Measurements from ENCODE around the gene ACOT6.
"Not testable (repeated sequence)": the region's sequence is repeated elsewhere in the genome, so short reads cannot be mapped to it uniquely, and the experiment has no call there.

ACOT6 gene

DNA sequence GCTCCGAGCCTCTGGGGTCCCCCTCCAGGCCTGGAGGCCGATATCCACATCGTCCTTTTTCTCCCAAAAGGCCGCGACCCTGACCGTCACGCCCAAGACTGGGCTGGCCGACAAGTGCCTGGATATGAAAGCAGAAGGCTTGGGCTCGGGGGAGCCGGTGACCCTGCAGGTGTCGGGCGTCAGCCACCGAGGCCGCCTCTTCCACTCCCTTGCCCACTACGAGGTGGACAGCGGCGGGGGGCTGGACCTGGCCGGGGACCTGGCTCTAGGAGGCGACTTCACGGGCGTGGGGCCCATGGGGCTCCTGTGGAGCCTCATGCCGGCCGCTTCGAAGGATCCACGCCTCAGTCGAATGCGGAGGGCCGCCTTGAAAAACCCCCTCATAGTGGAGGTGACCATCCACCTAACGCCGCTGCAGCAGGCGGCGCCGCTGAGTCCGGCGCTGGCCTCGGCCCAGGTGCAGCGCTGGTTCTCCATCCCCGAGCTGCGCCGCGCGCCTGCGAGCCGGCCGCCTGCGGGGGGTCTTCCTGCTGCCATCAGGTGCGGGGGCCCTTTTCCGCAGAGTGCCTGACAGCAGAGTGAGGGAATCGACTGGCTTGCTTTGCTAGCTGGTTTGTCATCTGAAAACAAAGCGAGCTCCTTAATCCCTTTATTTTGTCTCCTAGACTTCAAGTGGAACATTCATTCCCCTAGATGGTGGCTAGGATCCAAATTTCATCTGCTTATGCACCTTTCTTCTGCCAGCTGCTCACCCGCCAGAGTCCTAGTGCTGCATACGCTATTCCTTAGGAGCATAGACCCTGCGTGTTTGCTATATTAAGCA lies 21.9 kb downstream of the ACOT6 start:
- Histone ChIP-seq H2AFZ (ENCODE audit: low read length) (peak overlapping the region; percentile 100), H2BK15ac (ENCODE audit: low read length) (peak overlapping the region; percentile 63), H2BK5ac (ENCODE audit: low read length) (no peak overlapping the region), H3K23ac (ENCODE audit: low read depth, low read length, poor library complexity) (peak overlapping the region; percentile 75), H3K4me3 (ENCODE audit: low read length in 2 of 2) (peak overlapping the region; percentile 52 to 80), H3K14ac (ENCODE audit: low read length) (peak overlapping the region; percentile 31), H3K4me1 (ENCODE audit: control insufficient read depth in 2 of 2, insufficient read depth in 1 of 2, low read depth in 1 of 2, low read length in 2 of 2) (peaks cover 6 to 11% of the 10 kb centered on the region in 2 donors), H3K18ac (ENCODE audit: low read length) (peak overlapping the region; percentile 97), H2AK5ac (ENCODE audit: low read depth, low read length) (peak overlapping the region; percentile 42), H3K27ac (replicated peaks; ENCODE audit: low read length) (no peak overlapping the region), H2BK120ac (ENCODE audit: low read depth, low read length) (no peak overlapping the region), H2BK12ac (ENCODE audit: low read length) (no peak overlapping the region), H3K79me1 (ENCODE audit: low read depth, low read length) (no peaks in the 10 kb centered on the region), H3K27me3 (ENCODE audit: control insufficient read depth in 3 of 3, insufficient read depth in 3 of 3, low read depth in 1 of 3, low read length in 3 of 3) (peaks cover 0 to 16% (median 13%) of the 10 kb centered on the region in 3 experiments), H3K4ac (ENCODE audit: low read length) (no peak overlapping the region), H3K9me3 (replicated peaks in 1 of 2; ENCODE audit: control insufficient read depth in 2 of 2, insufficient read depth in 1 of 2, low read depth in 1 of 2, low read length in 2 of 2) (no peaks in the 10 kb centered on the region), H3K9ac (ENCODE audit: low read depth, low read length, poor library complexity) (peak overlapping the region; percentile 85), H4K91ac (ENCODE audit: low read depth, low read length, poor library complexity) (no peak overlapping the region), H3K36me3 (replicated peaks in 1 of 2; ENCODE audit: control insufficient read depth in 2 of 2, insufficient read depth in 2 of 2, low read length in 2 of 2) (no peaks in the 10 kb centered on the region), H4K8ac (ENCODE audit: low read depth, low read length) (no peak overlapping the region), H3K4me2 (ENCODE audit: insufficient read depth, low read length, poor library complexity, severe bottlenecking) (peak overlapping the region; percentile 98)
- WGBS, 2 donors (ENCODE audit: extremely low coverage in 2 of 2, insufficient read length in 2 of 2, insufficient replicate concordance in 1 of 2) = no CpG with 5 or more reads among the region's 53 CpGs
- peak; percentile 45 for DNase-seq (ENCODE audit: low spot score)

DNA sequence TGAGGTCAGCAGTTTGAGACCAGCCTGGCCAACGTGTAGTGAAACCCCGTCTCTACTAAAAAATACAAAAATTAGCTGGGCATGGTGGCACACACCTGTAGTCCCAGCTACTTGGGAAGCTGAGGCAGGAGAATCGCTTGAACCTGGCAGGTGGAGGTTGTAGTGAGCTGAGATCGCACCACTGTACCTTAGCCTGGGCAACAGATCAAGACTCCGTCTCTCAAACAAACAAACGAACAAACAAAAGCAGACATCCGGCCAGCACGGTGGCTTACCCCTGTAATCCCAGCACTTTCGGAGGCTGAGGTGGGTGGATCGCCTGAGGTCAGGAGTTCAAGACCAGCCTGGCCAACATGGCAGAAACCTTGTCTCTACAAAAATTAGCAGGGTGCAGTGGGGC lies 24.0 kb downstream of the ACOT6 start:
- not testable (repeated sequence) for H4K8ac ChIP-seq (ENCODE audit: low read depth, low read length); H3K4me2 ChIP-seq (ENCODE audit: insufficient read depth, low read length, poor library complexity, severe bottlenecking); H3K9ac ChIP-seq (ENCODE audit: low read depth, low read length, poor library complexity); H3K4ac ChIP-seq (ENCODE audit: low read length); H3K4me3 ChIP-seq (ENCODE audit: low read length in 2 of 2); H2AFZ ChIP-seq (ENCODE audit: low read length); H3K14ac ChIP-seq (ENCODE audit: low read length); H3K23ac ChIP-seq (ENCODE audit: low read depth, low read length, poor library complexity); H2BK5ac ChIP-seq (ENCODE audit: low read length); H3K27ac ChIP-seq (replicated peaks; ENCODE audit: low read length); DNase-seq (ENCODE audit: low spot score); H3K79me1 ChIP-seq (ENCODE audit: low read depth, low read length); H2BK12ac ChIP-seq (ENCODE audit: low read length); H2BK120ac ChIP-seq (ENCODE audit: low read depth, low read length); H3K9me3 ChIP-seq (replicated peaks in 1 of 2; ENCODE audit: control insufficient read depth in 2 of 2, insufficient read depth in 1 of 2, low read depth in 1 of 2, low read length in 2 of 2); H4K91ac ChIP-seq (ENCODE audit: low read depth, low read length, poor library complexity); H3K18ac ChIP-seq (ENCODE audit: low read length); H2BK15ac ChIP-seq (ENCODE audit: low read length); H3K36me3 ChIP-seq (replicated peaks in 1 of 2; ENCODE audit: control insufficient read depth in 2 of 2, insufficient read depth in 2 of 2, low read length in 2 of 2); H2AK5ac ChIP-seq (ENCODE audit: low read depth, low read length)
- Histone ChIP-seq H3K27me3 (ENCODE audit: control insufficient read depth in 3 of 3, insufficient read depth in 3 of 3, low read depth in 1 of 3, low read length in 3 of 3) (peaks cover 0 to 16% (median 13%) of the 10 kb centered on the region in 3 experiments), H3K4me1 (ENCODE audit: control insufficient read depth in 2 of 2, insufficient read depth in 1 of 2, low read depth in 1 of 2, low read length in 2 of 2) (peaks cover 6 to 11% of the 10 kb centered on the region in 2 donors)
- WGBS, 2 donors (ENCODE audit: extremely low coverage in 2 of 2, insufficient read length in 2 of 2, insufficient replicate concordance in 1 of 2) = no CpG with 5 or more reads among the region's 10 CpGs

- H3K4me2 ChIP-seq (ENCODE audit: insufficient read depth, low read length, poor library complexity, severe bottlenecking) = no peak overlapping the region
- no peak overlapping the region for H3K14ac ChIP-seq (ENCODE audit: low read length)
- no peak overlapping the region for H2AFZ ChIP-seq (ENCODE audit: low read length)
- no peaks in the 10 kb centered on the region for H3K9me3 ChIP-seq (replicated peaks in 1 of 2; ENCODE audit: control insufficient read depth in 2 of 2, insufficient read depth in 1 of 2, low read depth in 1 of 2, low read length in 2 of 2)
- no CpG with 5 or more reads among the region's 5 CpGs for WGBS, 2 donors (ENCODE audit: extremely low coverage in 2 of 2, insufficient read length in 2 of 2, insufficient replicate concordance in 1 of 2)
- H2BK5ac ChIP-seq (ENCODE audit: low read length) = no peak overlapping the region
- DNase-seq (ENCODE audit: low spot score) = no peak
- H4K8ac ChIP-seq (ENCODE audit: low read depth, low read length) = no peak overlapping the region
- H3K4me1 ChIP-seq (ENCODE audit: control insufficient read depth in 2 of 2, insufficient read depth in 1 of 2, low read depth in 1 of 2, low read length in 2 of 2) = peaks cover 6 to 11% of the 10 kb centered on the region in 2 donors
- H3K27ac ChIP-seq (replicated peaks; ENCODE audit: low read length) = no peak overlapping the region
- H3K79me1 ChIP-seq (ENCODE audit: low read depth, low read length) = no peaks in the 10 kb centered on the region
- no peak overlapping the region for H2BK12ac ChIP-seq (ENCODE audit: low read length)
- H3K36me3 ChIP-seq (replicated peaks in 1 of 2; ENCODE audit: control insufficient read depth in 2 of 2, insufficient read depth in 2 of 2, low read length in 2 of 2) = no peaks in the 10 kb centered on the region
- no peak overlapping the region for H2AK5ac ChIP-seq (ENCODE audit: low read depth, low read length)
- no peak overlapping the region for H2BK120ac ChIP-seq (ENCODE audit: low read depth, low read length)
- H4K91ac ChIP-seq (ENCODE audit: low read depth, low read length, poor library complexity) = no peak overlapping the region
- no peak overlapping the region for H3K4me3 ChIP-seq (ENCODE audit: low read length in 2 of 2)
- no peak overlapping the region for H3K9ac ChIP-seq (ENCODE audit: low read depth, low read length, poor library complexity)
- H3K27me3 ChIP-seq (ENCODE audit: control insufficient read depth in 3 of 3, insufficient read depth in 3 of 3, low read depth in 1 of 3, low read length in 3 of 3) = peaks cover 0 to 16% (median 13%) of the 10 kb centered on the region in 3 experiments
- H3K23ac ChIP-seq (ENCODE audit: low read depth, low read length, poor library complexity) = no peak overlapping the region
- H3K18ac ChIP-seq (ENCODE audit: low read length) = no peak overlapping the region
- no peak overlapping the region for H3K4ac ChIP-seq (ENCODE audit: low read length)
- H2BK15ac ChIP-seq (ENCODE audit: low read length) = no peak overlapping the region
Observed at GRCh38 chr14:73637830-73638229, 25.5 kb downstream of the ACOT6 start.

DNA sequence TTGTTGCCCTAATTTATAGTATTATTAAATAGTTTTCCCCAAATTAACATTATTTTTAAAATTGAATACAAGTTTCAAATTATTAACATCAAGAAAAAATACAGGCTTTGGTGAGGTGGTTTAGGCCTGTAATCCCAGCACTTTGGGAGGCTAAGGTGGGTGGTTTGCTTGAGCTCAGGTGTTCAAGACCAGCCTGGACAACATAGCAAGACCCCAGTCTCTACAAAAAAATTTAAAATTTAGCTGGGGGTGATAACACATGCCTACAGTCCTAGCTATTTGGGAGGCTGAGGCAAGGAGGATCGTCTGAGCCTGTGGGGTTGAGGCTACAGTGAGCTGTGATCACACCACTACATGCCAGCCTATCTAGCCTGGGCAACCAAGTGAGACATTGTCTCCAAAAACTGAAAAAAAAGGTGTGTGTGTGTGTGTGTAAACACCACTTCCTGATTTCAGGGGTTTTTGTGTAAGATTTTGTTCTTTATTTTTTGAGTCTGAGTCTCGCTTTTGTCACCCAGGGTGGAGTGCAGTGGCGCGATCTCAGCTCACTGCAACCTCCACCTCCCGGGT lies 28.6 kb downstream of the ACOT6 start:
- Histone ChIP-seq H3K4ac (ENCODE audit: low read length) (no peak overlapping the region), H2AFZ (ENCODE audit: low read length) (no peak overlapping the region), H3K27me3 (ENCODE audit: control insufficient read depth in 3 of 3, insufficient read depth in 3 of 3, low read depth in 1 of 3, low read length in 3 of 3) (no peaks in the 10 kb centered on the region), H3K36me3 (replicated peaks in 1 of 2; ENCODE audit: control insufficient read depth in 2 of 2, insufficient read depth in 2 of 2, low read length in 2 of 2) (no peaks in the 10 kb centered on the region), H2AK5ac (ENCODE audit: low read depth, low read length) (no peak overlapping the region), H3K23ac (ENCODE audit: low read depth, low read length, poor library complexity) (no peak overlapping the region), H3K4me3 (ENCODE audit: low read length in 2 of 2) (no peak overlapping the region), H2BK120ac (ENCODE audit: low read depth, low read length) (no peak overlapping the region), H3K4me1 (ENCODE audit: control insufficient read depth in 2 of 2, insufficient read depth in 1 of 2, low read depth in 1 of 2, low read length in 2 of 2) (peaks cover 0 to 3% of the 10 kb centered on the region in 2 donors), H4K91ac (ENCODE audit: low read depth, low read length, poor library complexity) (no peak overlapping the region), H3K27ac (replicated peaks; ENCODE audit: low read length) (no peak overlapping the region), H2BK5ac (ENCODE audit: low read length) (no peak overlapping the region), H3K9me3 (replicated peaks in 1 of 2; ENCODE audit: control insufficient read depth in 2 of 2, insufficient read depth in 1 of 2, low read depth in 1 of 2, low read length in 2 of 2) (no peaks in the 10 kb centered on the region), H2BK12ac (ENCODE audit: low read length) (no peak overlapping the region), H3K4me2 (ENCODE audit: insufficient read depth, low read length, poor library complexity, severe bottlenecking) (no peak overlapping the region), H3K14ac (ENCODE audit: low read length) (no peak overlapping the region), H3K9ac (ENCODE audit: low read depth, low read length, poor library complexity) (no peak overlapping the region), H3K18ac (ENCODE audit: low read length) (no peak overlapping the region), H3K79me1 (ENCODE audit: low read depth, low read length) (no peaks in the 10 kb centered on the region), H2BK15ac (ENCODE audit: low read length) (no peak overlapping the region), H4K8ac (ENCODE audit: low read depth, low read length) (no peak overlapping the region)
- no peak for DNase-seq (ENCODE audit: low spot score)
- WGBS, 2 donors (ENCODE audit: extremely low coverage in 2 of 2, insufficient read length in 2 of 2, insufficient replicate concordance in 1 of 2) = no CpG with 5 or more reads among the region's 5 CpGs
